Body of pancreas (tissue), 4 donors: ENCODE results near the gene OR10A5. TPM values are rescaled to one million over a fixed set of nuclear protein-coding genes. Genes with fewer than 3 reads are reported as not detected.

Source experiments
- ATAC-seq: fragments of 150-250 bp; one replicate; pipeline ENCODE4 v1.9.1; 2016
- DNase-seq, 4 donors: peaks; one replicate each; pipeline ENCODE4 v3.0.0-alpha.2; 2019
- H3K27ac ChIP-seq, 4 donors: fragments of 200-600 bp; sonication (generic); 1 replicate in 3 of 4; 2 replicates in 1 of 4; pipeline versions ENCODE4 v1.5.1 to v1.6.1; 2016 to 2019; ENCODE audit warnings: mild to moderate bottlenecking in 1 of 4, mixed read lengths in 1 of 4, moderate library complexity in 1 of 4
- H3K27me3 ChIP-seq, 2 donors: fragments of 200-600 bp; sonication (generic); one replicate each; pipeline ENCODE4 v1.6.0; 2016; ENCODE audit warnings: mild to moderate bottlenecking in 1 of 2
- H3K36me3 ChIP-seq, 2 donors: fragments of 200-600 bp; sonication (generic); replicated peaks in 1 of 2; 2 replicates each; pipeline ENCODE4 v1.5.1; 2016; ENCODE audit warnings: low read depth in 2 of 2; ENCODE audit not compliant: insufficient read depth in 1 of 2
- H3K4me1 ChIP-seq: fragments of 200-600 bp; sonication (generic); one replicate; pipeline ENCODE4 v1.6.0; 2016
- H3K4me3 ChIP-seq, 2 donors: fragments of 200-600 bp; sonication (generic); 1 replicate in 1 of 2; 2 replicates in 1 of 2; pipeline ENCODE4 v1.5.1; 2016 to 2019
- H3K9me3 ChIP-seq, 3 donors: fragments of 200-600 bp; sonication (generic); 1 replicate in 2 of 3; 2 replicates in 1 of 3; pipeline ENCODE4 v1.5.1; 2016
- CTCF ChIP-seq, 7 experiments: fragments of 450-650 bp in 4 of 7; fragments of 200-600 bp in 3 of 7; sonication (generic) in 3 of 7; IDR thresholded peaks; one replicate each; pipeline ENCODE4 v1.5.1; 2016 to 2019; ENCODE audit warnings: antibody characterized with exemption in 7 of 7
- POLR2A ChIP-seq, 3 donors: fragments of 450-650 bp; IDR thresholded peaks; one replicate each; pipeline ENCODE4 v1.6.1; 2016; ENCODE audit warnings: antibody characterized with exemption in 3 of 3, mild to moderate bottlenecking in 2 of 3
- WGBS, 2 donors: methylation state at CpG; one replicate each; pipeline ENCODE4 v1.1.5; 2017; 5-methylcytosine and 5-hydroxymethylcytosine counted together
- intact Hi-C: fragments of 100-400 bp; cut with DNase I; formaldehyde crosslinking; loops from one replicate; pipeline ENCODE4 v1.15.1; 2023
- total RNA-seq, 2 donors: library from RNA; depleted of rRNA; stranded (reverse); fragments of >200 nt; gene quantifications; one replicate each; pipeline ENCODE4 v1.1.0, GENCODE V29; 2016

The OR10A5 gene
- total RNA-seq, 2 donors from 2014 or later: not detected

- Histone ChIP-seq H3K9me3 (no peaks in the 10 kb centered on the region), H3K36me3 (no peaks in the 10 kb centered on the region), H3K27ac (no peak overlapping the region), H3K4me1 (no peaks in the 10 kb centered on the region), H3K4me3 (no peak overlapping the region), H3K27me3 (no peaks in the 10 kb centered on the region)
- 64 to 80% methylated on average over 1 of the region's 1 CpG for WGBS, 2 donors
- intact Hi-C loops: no loop called here
- DNase-seq (no peak), ATAC-seq (no peak)
- TF ChIP-seq POLR2A (IDR thresholded peaks at IDR 0.05) (no peak), CTCF (IDR thresholded peaks at IDR 0.05) (no peak)
These were observed 27.8 kb upstream of the OR10A5 start for GRCh38 chr11:6817694-6818093.

DNA sequence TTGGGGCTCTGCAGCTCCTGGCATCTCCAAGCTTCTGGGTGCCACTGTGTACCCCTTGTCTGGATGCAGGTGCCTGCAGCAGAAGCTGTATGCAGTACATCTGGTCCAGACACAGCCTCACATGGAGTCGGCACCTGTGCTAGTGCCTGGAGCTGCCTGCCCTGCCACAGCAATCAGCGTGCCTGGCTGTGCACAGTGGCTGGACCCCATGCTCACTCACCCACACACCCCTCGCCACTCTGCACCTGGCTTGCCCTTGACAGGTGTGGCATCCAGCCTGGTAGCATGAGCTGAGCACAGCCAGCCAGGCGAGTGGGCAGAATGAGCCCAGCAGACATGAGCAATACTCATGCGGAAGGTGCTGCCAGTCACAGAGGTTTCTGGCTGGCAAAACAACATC is 26.5 kb upstream of the OR10A5 start:
- intact Hi-C loops: no loop called here
- ATAC-seq: no peak
- no peak for DNase-seq
- H3K4me3 ChIP-seq: no peak overlapping the region
- no peaks in the 10 kb centered on the region for H3K36me3 ChIP-seq
- no peaks in the 10 kb centered on the region for H3K27me3 ChIP-seq
- H3K4me1 ChIP-seq: no peaks in the 10 kb centered on the region
- no peak for TF ChIP-seq POLR2A (IDR thresholded peaks at IDR 0.05)
- TF ChIP-seq CTCF (IDR thresholded peaks at IDR 0.05): no peak
- 68 to 100% methylated on average over 1 to 5 of the region's 5 CpGs for whole genome bisulfite sequencing, 2 donors
- no peak overlapping the region for H3K27ac ChIP-seq
- no peaks in the 10 kb centered on the region for H3K9me3 ChIP-seq

GRCh38 chr11:6824136-6824823 is 21.2 kb upstream of the OR10A5 start:
- H3K27ac ChIP-seq: no peak overlapping the region
- no peak for DNase-seq
- H3K36me3 ChIP-seq: no peaks in the 10 kb centered on the region
- ATAC-seq: no peak
- H3K4me3 ChIP-seq: no peak overlapping the region
- no peaks in the 10 kb centered on the region for H3K4me1 ChIP-seq
- intact Hi-C loops: no loop called here
- no peaks in the 10 kb centered on the region for H3K9me3 ChIP-seq
- TF ChIP-seq POLR2A (IDR thresholded peaks at IDR 0.05) (no peak), CTCF (IDR thresholded peaks at IDR 0.05) (no peak)
- H3K27me3 ChIP-seq: no peaks in the 10 kb centered on the region
- WGBS, 2 donors: 57 to 63% methylated on average over 5 of the region's 5 CpGs

- no peaks in the 10 kb centered on the region for H3K27me3 ChIP-seq
- no peak for DNase-seq
- no peaks in the 10 kb centered on the region for H3K36me3 ChIP-seq
- no peaks in the 10 kb centered on the region for H3K4me1 ChIP-seq
- no peaks in the 10 kb centered on the region for H3K9me3 ChIP-seq
- intact Hi-C loops: no loop called here
- H3K4me3 ChIP-seq: no peak overlapping the region
- H3K27ac ChIP-seq: no peak overlapping the region
- 65 to 73% methylated on average over 7 of the region's 7 CpGs for WGBS, 2 donors
- ATAC-seq: no peak
- no peak for TF ChIP-seq POLR2A (IDR thresholded peaks at IDR 0.05)
- TF ChIP-seq CTCF (IDR thresholded peaks at IDR 0.05): no peak
These were observed 20.2 kb upstream of the OR10A5 start for GRCh38 chr11:6825231-6825744.

GRCh38 chr11:6828103-6828502 is 17.4 kb upstream of the OR10A5 start:
- no peak overlapping the region for H3K4me3 ChIP-seq
- H3K9me3 ChIP-seq: no peaks in the 10 kb centered on the region
- H3K27me3 ChIP-seq: no peaks in the 10 kb centered on the region
- no peak for TF ChIP-seq POLR2A (IDR thresholded peaks at IDR 0.05)
- TF ChIP-seq CTCF (IDR thresholded peaks at IDR 0.05): no peak
- H3K27ac ChIP-seq: no peak overlapping the region
- whole genome bisulfite sequencing, 2 donors: 84 to 93% methylated on average over 1 of the region's 1 CpG
- H3K36me3 ChIP-seq: no peaks in the 10 kb centered on the region
- intact Hi-C loops: no loop called here
- DNase-seq (no peak), ATAC-seq (no peak)
- H3K4me1 ChIP-seq: no peaks in the 10 kb centered on the region
